Measurements from ENCODE around the gene SAT1.

The SAT1 gene

GRCh38 chrX:23811108-23811651 is 28.2 kb downstream of the SAT1 start:
- no peak for DNase-seq (ENCODE audit: low read depth)

DNA sequence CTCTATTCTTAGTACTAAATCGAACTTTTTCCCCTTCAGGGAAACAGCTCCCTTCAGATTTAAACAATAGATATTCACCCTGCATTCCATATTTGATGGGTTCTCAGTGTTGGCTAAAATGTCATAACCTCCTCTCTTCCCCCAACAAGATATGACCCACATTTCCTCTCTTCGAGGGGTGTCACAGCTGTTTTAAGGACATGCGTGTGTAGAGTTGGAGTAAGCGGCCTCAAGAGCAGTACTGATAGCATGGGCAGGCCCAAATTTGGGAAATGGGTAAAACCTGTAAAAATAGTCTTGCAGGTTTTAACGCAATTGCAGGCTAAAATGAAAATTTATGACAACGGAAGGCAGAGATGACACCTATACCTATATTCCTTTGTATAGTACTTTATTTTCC is 28.7 kb downstream of the SAT1 start:
- no peak for DNase-seq (ENCODE audit: low read depth)

DNA sequence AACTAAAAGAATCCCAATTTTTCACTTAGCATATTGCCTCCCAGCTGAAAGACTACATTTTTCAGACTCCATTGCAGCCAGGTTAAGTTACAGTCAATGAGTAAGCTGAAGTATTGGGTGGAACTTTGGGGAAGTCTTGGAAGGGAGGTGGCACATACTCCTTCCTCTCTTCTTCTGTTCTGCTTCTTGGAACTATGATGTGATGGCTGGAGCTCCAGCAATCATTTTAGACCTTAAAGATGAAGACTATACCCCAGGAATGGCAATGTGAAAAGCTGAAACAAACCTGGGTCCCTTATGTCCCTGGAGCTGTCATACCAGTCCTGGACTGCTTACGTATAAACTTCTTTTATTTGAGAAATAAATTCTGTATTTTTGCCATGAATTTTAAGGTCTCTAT is 30.8 kb downstream of the SAT1 start:
- DNase-seq (ENCODE audit: low read depth) = no peak

- DNase-seq (ENCODE audit: low read depth) = no peak
Measured at GRCh38 chrX:23815376-23815775, 32.4 kb downstream of the SAT1 start.

DNA sequence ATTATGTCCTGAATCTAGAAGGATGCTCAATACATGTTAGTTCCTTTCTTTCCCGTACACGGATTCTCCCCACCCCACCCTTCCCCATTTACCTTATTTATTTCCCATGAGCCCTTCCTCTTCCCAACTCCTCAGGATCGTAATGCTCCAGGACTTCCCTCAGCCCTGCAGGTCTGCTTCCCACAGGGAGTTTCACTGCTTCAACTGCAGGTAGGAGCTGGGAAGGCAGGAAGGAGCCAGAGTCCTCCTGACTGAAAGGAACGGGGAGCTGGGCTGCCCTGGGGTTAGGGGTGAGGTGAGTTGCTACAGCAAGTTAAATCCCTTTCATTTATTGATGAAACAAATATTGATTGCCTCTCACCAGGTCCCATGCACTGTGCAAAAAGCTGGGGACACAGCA is 33.2 kb downstream of the SAT1 start:
- DNase-seq (ENCODE audit: low read depth) = no peak

GRCh38 chrX:23817979-23818336 is 35.0 kb downstream of the SAT1 start:
- DNase-seq (ENCODE audit: low read depth) = no peak

DNA sequence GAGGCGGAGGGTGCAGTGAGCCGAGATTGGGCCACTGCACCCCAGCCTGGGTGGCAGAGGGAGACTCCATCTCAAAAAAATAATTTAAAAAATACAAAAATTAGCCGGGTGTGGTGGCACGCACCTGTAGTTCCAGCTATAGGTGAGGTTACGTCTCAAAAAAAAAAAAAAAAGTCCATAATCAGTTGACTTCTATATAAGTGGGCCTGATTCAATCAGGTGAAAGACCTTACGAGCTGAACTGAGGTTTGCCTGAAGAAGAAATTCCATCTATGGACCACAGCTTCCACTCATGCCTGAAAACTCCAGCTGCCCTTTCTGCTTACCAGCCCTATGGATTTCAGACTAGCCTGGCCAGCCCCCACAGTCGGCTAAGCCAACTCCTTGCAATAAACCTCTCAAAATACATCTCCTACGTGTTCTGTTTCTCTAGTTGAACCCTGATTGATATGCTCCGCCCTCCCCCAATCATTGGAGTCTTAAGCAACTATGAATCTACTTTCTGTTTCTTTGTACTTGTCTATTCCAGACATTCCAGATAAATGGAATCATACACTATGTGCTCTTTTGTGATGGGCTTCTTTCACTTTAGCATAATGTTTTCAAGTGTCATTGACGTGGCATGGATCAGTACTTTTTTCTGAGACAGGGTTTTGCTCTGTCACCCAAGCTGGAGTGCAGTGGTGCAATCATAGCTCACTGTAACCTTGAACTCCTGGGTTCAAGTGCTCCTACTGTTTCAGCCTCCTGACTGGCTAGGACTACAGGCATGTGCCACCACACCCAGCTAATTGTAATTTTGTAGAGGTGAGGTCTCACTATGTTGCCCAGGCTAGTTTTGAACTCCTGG is 36.6 kb downstream of the SAT1 start:
- DNase-seq (ENCODE audit: low read depth) = no peak

- no peak for DNase-seq (ENCODE audit: low read depth)
Measured at GRCh38 chrX:23820235-23820782, 37.3 kb downstream of the SAT1 start.

- no peak for DNase-seq (ENCODE audit: low read depth)
Measured at GRCh38 chrX:23821847-23822246, 38.9 kb downstream of the SAT1 start.

DNA sequence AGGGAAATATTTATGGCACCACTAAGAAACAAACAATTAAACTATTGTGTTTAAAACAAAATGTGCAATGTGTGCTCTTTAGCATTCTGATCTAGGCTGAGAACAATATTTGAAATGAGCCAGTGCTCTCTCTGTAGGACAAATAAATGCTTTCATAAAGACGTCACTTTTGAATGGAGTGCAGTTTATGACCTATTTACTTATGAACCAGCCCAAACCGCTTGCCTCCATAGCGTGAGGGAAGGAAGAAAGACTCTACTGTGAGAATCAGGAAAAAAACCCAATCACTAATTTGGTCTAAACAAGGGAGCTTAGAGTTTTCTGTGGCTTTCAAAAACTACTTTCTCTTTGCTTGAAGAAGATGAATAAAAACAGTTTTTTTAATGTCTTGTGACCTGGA is 39.4 kb downstream of the SAT1 start:
- DNase-seq (ENCODE audit: low read depth) = no peak

GRCh38 chrX:23822841-23823240 is 39.9 kb downstream of the SAT1 start:
- DNase-seq (ENCODE audit: low read depth) = no peak

DNA sequence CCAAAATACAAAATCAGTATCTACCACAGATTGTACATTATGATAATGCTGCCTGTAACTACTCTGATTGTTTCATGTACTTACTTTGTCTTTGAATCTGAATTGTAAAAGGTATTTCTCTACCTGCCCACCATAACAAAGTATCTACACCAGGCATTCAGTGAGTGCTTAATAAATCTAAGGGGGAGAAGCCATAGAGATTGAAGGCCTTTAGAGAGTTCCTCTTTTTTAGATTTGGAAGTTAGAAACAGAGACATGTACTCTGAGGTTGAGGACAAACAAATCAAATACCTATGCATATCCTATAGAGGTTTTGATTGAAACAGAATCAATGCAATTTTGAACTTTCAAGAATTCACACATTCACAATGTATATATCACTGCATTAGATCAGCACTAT is 42.7 kb downstream of the SAT1 start:
- DNase-seq (ENCODE audit: low read depth) = no peak

GRCh38 chrX:23826216-23826615 is 43.2 kb downstream of the SAT1 start:
- DNase-seq (ENCODE audit: low read depth) = no peak

DNA sequence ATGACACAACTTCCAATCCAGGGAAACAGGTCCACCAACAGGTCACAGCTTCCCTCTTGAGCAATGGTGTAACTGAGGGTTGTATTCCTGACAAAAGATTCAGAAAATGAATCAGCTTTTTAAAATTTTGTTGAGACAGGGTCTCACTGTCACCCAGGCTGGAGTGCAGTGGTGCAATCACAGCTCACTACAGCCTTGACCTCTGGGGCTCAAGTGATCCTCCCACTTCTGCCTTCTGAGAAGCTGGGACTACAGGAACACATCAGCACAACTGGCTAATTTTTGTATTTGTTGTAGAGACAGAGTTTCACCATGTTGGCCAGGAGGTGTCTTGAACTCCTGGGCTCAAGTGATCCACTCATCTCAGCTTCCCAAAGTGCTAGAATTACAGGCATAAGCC is 43.7 kb downstream of the SAT1 start:
- no peak for DNase-seq (ENCODE audit: low read depth)

DNA sequence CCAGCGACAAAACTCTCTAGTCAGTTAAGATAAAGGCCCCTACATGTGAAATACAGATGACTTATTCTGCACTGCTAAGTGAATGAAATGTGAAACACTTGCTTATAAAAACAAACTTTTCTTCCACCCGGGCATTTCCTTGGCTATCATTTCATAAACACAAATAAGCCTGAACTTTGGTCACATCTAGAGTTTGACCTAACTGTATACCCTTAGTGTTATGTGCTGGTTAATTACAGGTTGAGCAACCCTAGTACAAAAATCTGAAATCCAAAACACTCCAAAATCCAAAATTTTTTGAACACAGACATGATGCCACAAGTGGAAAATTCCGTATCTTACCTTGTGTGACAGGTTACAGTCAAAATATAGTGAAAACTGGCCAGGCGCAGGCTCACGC is 45.9 kb downstream of the SAT1 start:
- no peak for DNase-seq (ENCODE audit: low read depth)

- DNase-seq (ENCODE audit: low read depth) = no peak
Measured at GRCh38 chrX:23832721-23833120, 49.7 kb downstream of the SAT1 start.
